Fibroblast of skin of abdomen (primary cell): ENCODE measurements around the gene MAPK11.

ENCODE experiments used
- DNase-seq: peaks from one replicate; pipeline ENCODE4 v3.0.0-alpha.2; 2013

The MAPK11 gene

DNA sequence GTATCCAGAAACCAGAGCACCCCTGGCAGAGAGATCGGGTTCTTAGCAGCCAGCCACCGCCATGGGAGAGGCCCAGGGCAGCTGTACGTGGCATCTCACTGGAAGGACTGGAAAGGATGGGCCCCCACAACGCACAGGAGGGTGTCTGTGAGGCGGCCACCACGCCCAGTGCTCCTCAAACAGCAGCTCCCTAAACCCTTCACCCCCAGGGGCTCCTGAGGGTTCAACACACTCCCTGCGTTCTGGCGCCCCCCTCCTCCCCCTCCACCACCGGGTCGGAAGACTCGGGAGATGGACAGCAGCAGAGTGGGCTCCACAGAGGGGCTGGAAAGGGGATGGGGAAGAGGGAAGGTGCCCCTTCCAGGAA lies 9.8 kb downstream of the MAPK11 start:
- DNase-seq = no peak

DNA sequence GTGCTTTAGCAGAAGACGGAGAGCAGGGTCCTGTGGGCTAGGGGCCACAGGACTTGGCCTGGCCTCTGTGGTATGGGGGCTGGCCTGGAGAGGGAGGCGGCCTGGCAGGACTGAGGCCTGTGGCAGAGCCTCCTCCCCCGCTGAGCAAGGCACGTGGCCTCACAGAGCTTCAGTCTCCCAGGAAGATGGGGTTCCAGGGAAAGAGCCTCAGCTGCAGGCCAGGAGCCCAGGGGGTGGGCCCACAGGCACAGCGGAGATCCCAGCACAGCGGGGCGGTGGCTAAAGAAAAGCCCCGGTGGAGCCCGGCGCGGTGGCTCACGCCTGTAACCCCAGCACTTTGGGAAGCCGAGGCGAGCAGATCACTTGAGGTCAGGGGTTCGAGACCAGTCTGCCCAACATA lies 10.9 kb downstream of the MAPK11 start:
- no peak for DNase-seq

DNA sequence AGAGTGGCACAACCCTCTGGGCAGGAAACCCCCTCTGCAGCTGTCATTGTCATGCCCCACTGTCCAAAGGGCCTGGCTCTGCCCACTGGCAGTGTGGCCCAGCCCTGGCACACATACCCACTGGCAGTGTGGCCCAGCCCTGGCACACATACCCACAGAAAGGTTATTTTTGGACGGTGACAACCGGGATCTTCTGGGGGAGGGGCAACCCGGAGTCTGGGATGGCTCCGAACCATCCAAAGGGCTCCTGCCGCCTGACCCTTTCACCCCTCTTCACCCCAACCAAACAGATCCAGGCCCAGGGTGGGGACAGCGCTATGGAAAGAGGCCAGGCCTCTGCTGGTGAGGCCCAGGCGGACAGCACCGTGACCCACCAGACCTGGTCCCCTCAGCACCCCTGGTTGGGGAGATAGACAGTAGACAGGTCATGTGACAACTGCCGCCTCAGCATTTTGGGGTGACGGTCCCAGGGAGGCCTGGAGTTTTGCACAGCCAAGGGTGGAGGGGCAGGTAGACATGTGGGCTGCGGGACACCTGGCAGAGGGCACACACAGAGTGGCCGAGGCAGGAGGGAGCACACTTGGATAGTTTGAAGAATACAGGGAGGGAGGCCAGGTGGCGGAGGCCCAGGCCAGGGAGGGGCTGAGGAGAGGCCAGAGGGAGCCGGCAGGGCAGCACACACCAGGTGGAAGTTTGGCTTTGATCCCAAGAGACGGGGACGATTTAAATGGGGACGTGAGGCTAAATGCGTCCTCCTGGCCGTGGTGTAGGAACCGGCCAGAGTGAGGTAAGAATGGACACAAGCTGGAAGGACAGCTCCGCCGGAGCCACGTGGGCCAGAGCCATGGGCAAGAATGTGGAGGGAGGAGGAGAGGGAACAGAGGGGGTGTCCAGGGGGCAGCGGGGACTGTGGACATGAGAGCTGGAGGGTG lies 11.6 kb downstream of the MAPK11 start:
- no peak for DNase-seq

DNA sequence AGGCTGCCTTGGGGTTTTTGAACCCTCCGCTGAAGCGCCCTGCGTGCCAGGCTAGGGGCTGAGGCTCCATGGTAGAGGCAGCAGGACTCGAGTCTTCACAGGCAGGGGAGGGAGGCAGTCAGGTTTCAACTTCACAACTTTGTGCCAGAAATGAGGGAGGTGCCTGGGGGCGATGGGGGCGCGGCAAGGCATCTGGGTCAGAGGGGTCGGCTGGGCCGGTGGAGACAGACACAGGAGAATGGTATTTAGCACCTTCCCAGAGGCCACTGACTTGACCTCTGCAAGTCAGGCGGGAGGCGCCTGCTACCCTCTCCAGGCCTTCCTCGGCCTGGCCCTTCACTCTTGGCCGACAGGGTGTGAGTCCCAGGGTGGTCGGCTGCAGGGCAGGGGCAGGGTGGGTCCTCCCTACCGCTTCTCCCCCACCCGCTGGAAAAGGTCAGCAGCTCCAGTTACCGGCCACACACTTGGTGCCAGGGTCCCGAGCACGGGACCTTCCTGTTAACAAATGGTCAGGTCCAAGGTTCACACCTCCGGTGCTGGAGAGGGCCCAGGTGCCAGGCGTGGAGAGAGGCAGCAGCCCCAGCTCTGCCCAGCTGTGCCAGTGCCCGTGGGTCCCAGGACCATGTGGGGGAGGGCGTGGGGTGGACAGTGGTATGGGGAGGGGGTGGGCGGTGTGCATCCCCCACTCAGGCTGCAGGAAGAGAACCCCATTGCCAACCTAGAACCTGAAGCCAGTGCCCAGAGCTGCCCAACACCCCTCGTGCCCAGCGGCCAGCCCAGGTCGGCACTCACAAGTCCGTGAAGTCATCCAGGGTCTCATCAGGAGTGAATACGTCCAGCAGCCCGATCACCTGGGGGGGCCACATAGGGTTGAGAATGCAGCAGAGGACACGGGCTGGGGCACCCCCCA lies 12.5 kb downstream of the MAPK11 start:
- no peak for DNase-seq

DNA sequence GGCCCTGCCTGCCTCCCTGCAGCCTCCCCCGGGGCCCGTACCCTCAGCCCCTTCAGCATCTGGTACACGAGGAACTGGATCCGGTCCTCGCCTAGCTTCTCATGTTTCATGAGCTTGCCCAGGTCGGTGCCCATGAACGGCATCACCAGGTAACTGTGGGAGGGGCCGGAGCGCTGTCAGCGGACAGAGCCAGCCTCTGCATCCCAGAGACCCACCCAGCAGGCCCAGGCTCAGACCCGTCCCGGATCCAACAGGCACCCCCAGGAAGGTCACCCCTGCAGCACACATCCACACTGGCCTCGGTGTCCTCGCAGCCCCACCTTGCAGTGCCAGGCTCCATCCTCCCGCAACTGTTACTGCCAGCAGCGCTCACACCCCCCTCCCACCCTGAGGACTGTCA lies 13.1 kb downstream of the MAPK11 start:
- DNase-seq = no peak

DNA sequence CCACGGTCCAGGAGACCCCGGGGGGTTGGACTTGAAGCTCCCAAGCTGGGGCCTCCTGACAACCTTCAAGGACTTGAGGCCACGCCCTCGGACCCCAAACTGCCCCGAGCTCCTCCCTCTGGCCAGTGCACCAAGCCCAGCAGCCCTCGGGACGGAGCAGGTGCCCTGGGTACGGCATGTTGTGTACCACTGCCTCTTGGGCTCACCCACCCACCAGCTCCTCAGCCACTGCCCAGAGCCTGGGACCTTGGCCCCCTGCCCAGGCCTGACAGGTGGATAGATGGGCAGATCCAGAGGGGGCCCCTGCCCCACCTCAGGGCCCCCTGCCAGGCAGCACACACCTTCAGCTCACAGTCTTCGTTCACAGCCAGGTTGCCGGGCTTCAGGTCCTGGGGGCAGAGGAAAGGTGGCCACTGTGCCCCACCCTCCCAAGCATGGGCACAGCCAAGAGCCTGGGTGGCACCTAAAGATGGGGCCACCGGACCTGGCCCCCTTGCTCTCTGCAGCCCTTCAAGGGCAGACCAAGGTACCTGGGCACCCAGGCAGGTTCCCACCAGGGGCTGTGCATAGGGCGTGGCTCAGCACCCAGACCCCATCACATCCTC lies 13.8 kb downstream of the MAPK11 start:
- DNase-seq = no peak

DNA sequence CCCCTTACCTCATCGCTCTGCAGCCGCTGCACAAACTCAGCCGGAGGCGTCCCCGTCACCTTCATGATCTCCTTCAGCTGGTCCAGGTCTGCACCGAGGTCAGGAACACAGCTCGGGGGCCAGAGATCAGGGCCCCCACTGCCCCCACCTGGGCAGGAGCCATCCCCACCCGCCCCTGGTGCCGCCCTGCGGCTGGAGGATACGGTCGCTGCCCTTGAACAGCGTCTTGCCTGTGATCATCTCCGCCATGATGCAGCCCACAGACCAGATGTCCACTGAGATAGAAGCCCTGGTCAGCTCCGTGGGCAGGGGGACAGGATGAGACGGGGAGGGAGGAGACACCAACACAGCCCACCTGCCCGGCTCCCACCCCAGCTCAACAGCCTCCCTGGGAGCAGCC lies 14.6 kb downstream of the MAPK11 start:
- DNase-seq = no peak

DNA sequence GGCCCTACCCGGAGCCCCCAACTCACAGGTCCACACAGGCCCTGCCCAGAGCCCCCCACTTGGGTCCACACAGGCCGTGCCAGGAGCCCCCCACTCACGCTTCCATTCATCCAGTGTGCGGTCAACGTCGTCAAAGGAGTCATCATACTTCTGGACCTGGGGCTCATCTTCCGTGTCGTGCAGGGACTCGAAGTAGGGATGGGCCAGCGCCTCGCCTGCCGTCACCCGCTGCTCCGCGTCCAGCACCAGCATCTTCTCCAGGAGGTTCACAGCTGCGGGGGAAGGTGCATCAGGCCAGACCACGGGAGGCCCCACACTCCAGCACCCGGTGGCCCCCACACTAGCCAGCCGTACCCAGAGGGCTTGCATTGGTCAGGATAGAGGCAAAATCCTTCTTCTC lies 15.1 kb downstream of the MAPK11 start:
- no peak for DNase-seq

DNA sequence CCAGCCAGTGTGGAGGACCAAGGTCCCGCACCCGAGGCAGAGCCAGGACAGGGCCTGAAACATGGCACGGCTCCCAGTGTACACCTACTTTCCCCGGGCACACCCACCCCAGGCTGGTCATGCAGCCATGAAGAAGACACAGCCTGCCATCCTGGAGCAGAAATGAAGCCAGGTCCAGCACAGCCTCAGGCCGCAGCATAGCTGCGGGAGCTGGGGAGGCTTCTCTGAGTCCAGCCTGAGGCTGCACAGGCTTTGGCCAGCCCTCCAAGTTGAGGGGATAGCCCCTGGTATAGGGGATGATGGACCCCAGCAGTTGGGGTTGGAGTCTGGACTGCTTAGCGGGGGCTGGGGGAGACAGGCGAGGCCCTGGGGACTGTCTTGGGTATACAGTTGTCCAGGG lies 16.2 kb downstream of the MAPK11 start:
- DNase-seq = no peak

DNA sequence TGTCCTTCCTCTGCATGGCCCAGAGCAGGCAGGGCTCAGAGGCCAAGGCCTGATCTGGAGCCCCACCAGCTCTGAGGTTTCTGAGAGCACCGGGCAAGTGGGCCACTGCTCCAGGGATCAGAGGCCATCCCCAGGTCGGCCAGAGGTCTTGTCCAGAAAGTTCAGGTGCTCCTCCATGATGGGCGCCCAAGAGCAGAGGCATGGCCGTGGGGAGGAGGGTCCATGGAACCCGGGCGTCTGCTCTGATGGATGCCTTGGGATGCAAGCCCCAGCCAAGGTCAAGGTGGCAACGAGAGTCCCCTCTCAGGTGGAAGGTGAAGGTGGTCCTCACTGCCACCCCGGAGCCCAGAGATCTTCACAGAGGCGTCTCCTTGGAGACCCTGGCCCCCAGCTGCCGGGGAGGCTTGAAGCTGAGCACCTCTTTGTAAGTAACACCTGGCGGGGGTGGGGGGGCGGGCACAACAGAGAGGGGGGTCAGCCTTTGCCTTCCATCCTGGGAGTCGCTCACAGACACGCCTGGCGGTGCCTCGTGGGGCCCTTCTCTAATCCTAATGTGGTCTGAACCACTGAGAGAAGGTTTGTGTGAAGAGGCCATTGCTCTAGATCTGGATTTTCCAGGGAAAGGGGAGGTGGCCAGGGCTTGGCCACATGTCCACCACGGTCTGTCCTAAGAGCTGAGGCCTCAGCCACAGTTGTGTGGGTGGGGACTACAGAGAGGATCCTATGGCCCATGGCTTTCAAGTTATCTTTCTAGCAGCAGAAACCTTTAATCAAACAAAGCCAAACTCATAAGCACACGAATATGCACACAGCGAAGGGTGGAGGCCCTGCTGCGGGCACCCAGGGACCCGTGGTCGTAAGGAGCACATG lies 16.9 kb downstream of the MAPK11 start:
- DNase-seq = no peak

DNA sequence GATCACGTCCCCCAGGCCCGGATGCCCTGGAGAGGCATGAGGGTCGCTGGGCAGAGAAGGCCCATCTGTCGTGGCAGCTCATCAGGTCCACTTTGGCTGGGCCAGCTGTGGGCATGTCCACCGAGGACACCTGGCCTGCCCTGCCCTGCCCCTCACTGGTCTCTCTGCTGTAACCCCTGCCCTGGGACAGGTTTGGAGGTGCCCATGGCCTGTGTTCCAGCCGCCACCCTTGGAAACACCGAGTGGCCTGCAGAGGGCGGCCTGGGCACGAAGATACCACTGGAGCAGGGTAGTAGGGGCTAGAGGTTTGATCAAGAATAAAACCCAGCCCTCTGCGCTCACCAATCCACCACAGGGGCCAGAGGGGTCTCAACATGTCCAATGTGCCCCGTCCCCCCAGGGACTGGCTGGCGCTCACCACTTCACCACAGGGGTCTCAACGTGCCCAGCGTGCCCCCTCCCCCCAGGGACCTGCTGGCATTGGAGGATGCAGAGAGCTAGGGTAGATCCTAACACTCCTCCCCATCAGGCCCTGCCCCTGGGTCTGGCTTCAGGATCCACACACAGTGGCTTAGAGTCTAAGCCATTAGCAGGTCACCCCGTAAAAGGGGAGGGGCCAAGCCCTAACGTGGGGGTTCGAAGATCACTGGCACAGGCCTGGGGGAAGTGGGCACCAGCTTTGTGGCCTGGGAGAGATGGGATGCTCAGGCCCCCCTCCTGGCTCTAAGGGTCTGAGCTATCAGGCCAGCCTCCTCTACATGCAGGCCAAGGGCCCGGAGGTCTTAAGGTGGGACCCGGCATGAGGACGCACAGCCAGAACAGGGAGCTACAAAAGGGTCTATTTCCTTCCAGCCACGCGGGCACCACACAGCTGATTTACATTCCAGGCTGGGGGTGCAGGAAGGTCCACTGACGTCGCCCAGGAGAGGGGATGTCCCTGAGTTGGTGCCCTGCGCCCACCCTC lies 17.8 kb downstream of the MAPK11 start:
- DNase-seq = peak; percentile 54

DNA sequence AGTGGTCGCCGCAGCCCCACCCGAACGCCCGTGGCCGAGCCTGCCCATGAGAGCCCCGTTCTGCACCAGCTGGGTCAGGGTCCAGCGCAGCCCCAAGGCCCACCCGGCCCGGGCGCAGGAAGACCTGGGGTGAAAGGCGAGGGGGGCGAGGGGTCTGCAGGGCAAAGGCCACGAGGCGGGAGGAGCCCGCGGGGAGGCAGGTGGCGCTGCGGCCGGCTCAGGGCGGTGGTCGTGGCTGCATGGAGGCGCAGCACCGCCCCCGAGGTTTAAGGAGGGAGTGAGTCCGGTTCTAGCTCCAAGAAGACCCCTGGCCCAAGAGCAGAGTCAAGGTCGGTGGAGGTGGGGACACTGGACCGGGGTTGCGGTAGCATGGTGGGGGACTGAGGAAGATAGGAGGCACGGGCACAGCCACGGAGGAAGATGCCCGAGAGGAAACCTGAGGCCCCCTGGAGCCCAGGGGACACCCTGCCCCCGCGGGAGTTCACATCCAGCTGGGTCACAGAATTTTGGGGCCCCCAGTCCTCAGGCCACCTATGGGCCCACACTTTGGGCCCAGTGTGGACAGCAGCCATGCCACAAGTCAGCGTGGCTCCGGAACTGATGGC lies 18.6 kb downstream of the MAPK11 start:
- no peak for DNase-seq

DNA sequence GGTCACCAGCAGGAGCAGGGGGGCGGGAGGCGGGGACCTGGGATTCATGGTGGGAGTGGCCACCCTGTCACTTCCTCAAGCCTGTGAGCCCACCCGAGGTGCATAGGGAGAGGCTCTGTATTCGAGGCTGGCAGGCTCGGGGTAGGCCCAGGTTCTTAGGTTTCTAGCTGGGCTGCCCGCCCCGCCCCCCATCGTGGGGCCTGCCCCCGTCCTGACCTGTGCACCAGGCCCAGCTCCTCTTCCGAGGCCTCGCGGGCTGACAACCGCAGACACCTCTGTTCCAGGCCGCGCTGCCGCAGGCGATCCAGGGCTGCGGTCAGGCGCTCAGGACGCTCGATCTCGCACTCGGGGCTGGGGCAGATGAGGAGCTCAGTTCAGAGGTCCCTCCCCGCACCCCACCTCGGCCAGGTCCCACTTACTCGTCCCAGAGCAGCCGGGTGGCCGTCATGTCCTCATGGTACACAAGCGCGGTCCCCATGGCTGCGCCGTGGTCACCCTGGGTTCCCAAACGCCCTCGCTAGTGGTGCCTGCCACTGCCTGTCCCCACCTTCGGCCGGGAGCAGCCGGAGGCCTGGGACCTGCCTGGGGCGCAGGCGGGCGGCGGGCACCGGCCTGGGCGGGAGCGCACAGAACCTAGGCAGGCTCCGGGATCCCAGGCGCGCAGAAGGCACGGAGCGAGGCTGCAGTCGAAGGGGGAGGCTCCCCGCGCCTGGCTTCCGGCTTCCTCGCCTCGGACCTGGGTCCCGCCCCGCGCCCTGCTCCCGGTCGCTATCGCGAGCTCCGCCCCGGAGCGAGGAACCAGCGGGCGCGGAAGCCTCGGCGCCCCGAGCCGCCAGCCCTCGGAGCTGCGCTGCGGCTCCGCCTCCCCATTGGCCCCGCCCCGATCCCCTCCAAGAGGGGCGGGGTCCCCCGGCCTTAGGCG lies 19.4 kb downstream of the MAPK11 start, which contains the start of gene HDAC10:
Gene HDAC10, minus strand, starts transcription at position 711 of the 922 bp plus-strand sequence. Its CDS starts 233 bp downstream, at position 478.
- peak; percentile 80 for DNase-seq

DNA sequence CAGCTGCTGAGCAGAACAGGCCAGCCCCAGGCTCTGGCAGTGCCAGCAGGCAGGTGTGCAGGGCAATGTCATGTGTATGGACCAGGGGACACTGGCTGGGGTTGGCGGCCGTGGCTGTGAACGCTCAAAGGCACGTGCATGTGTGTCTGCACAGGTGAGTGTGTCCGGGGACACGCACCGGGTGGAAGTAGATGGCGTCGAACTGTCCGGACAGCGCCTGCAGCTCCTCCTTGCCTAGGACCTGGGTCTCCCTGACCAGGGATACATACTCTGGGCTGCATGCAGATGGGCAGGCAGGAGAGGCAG lies 20.0 kb downstream of the MAPK11 start:
- no peak for DNase-seq

DNA sequence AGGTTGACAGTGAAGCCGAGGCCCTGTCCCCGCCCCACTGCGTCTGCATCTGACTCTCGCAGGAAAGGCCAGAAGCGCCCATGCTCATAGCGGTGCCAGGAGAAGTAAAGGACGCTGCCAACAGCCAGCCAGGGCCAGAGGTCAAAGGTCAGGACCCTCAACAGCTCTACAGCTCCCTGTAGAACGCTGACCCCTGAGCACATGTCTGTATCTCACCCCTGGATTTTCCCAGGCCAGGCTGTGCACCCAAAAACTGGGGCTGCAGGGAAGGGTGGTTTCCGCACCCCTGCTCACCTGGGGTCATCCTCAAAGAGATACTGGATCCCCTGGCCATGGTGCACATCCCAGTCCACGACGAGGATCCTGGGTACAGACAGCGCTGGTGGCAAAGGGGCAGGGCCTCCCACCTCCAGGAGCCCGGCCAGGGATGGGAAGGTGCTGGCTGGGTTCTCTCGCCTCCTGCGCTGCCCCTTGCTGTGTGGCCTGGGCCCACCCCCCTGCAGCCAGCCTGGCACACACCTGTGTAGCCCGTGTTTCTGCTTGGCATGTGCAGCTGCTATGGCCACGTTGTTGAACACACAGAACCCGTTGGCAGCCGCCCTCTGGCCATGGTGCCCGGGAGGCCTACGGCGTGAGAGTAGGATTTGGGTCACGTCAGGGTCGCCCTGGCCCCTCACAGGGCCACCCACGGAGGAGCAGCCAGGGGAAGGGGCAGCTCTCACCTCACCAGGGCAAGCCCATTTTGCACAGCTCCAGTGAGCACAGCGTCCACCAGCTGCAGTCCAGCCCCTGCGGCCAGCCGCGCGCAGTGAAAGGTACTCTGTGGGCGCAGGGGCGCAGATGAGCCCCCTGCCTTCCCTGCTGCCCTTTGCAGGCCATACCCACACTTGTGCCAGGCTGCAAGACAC lies 20.6 kb downstream of the MAPK11 start:
- DNase-seq = no peak

DNA sequence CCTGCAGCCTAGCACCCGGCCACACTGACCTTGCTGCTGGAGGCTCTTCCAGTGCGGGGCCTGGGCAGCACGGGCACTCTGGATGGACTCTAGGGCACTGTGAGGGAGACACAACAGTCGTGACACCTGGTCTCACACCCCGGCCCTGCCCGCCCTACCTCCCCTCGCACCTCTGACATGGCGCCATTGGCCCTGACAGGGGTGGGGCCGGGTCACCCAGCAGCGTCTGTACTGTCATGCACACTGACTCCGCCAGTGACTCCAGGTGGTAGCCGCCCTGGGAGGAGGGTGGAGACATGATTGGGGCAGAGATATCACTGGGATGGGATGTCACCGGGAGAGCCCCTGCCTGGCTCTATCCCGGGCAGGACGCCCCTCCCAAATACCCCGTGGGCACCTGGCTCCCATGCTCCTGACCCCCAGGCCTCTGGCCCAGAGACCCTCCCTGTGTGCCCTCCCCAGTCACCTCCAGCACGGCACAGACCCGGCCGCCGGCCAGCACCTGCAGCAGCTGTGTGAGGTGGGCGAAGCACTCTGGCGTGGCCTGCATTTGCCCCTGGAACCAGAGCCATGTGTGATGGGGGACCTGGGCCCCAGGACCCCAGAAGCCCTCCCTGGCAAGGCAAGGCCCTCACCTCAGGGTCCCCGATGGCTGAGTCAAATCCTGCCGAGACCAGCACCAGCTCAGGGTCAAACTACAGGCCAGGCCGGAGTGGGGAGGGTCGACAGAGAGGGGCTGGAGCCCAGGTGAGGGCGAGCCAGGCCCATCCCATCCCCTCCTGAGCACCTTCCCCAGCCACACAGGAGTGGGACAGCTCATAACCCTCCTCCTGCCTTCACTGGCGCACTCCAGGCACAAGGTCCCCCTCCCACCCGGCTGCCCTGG lies 21.7 kb downstream of the MAPK11 start:
- DNase-seq = no peak

DNA sequence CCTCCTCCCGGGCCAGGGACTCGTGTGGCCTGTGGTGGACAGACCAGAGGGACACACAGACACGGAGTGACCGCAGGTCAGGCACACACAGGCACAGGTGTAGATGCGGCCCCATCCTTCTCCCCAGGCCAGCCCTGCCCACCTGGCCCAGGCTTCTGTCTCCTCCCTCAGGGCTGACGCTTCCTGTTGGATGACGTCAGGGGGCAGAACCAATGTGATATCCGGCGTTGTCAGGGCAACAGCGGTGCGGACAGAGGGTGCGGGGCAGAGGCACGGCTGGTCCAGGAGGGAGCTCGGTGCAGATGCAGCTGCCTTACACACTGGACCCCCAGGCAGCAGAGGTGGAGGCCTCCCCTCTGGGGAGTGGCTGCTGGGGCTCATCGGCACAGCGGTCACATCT lies 22.4 kb downstream of the MAPK11 start:
- DNase-seq = peak; percentile 57
